ENCODE measurements around the gene PRDM13. TPM values are rescaled to one million over a fixed set of nuclear protein-coding genes. Genes with fewer than 3 reads are reported as not detected.
"Not testable (repeated sequence)": the region's sequence is repeated elsewhere in the genome, so short reads cannot be mapped to it uniquely, and the experiment has no call there.

The PRDM13 gene
- total RNA-seq, 1 experiment from 2014 or later: not detected

DNA sequence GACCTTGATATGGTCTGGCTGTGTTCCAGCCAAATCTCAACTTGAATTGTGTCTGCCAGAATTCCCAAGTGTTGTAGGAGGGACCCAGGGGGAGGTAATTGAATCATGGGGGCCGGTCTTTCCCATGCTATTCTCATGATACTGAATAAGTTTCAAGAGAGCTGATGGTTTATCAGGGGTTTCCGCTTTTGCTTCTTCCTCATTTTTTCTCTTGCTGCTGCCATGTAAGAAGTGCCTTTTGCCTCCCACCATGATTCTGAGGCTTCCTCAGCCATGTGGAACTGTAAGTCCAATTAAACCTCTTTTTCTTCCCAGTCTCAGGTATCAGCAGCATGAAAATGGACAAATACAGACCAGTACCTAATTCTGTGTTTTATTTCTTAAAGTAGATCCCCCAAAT, 15.4 kb downstream of the PRDM13 start:
- H3K4me3 ChIP-seq (replicated peaks in 1 of 2; ENCODE audit: low read depth in 1 of 2, low read length in 2 of 2); DNase-seq (ENCODE audit: low read depth, low spot score); intact Hi-C loops (cut with micrococcal nuclease); H2AFZ ChIP-seq (ENCODE audit: low read depth, low read length, poor library complexity, severe bottlenecking); RAD21 ChIA-PET (ENCODE audit: low non-redundant PET in 1 of 2, low total read pairs in 2 of 2, uncharacterized antibody in 2 of 2, unreplicated experiment in 2 of 2); H3K27me3 ChIP-seq (ENCODE audit: insufficient read depth, low read length); H3K4me2 ChIP-seq (ENCODE audit: low read length); POLR2A ChIA-PET; CTCF ChIA-PET; H3K9me2 ChIP-seq (ENCODE audit: insufficient read depth); H3K36me3 ChIP-seq (ENCODE audit: control insufficient read depth in 1 of 2, insufficient read depth in 2 of 2, low read length in 2 of 2); H3K9me3 ChIP-seq (ENCODE audit: control insufficient read depth in 1 of 2, insufficient read depth in 1 of 2, low read depth in 1 of 2, low read length in 2 of 2); H3K27ac ChIP-seq (ENCODE audit: low read depth, low read length); H3K4me1 ChIP-seq (ENCODE audit: control insufficient read depth in 1 of 2, insufficient read depth in 2 of 2, low read length in 2 of 2); ATAC-seq; H3K9ac ChIP-seq (ENCODE audit: low read length); H3K79me2 ChIP-seq (ENCODE audit: insufficient read depth, low read length); H4K20me1 ChIP-seq (ENCODE audit: insufficient read depth); BruUV-seq (replicated peaks): not testable (repeated sequence)

DNA sequence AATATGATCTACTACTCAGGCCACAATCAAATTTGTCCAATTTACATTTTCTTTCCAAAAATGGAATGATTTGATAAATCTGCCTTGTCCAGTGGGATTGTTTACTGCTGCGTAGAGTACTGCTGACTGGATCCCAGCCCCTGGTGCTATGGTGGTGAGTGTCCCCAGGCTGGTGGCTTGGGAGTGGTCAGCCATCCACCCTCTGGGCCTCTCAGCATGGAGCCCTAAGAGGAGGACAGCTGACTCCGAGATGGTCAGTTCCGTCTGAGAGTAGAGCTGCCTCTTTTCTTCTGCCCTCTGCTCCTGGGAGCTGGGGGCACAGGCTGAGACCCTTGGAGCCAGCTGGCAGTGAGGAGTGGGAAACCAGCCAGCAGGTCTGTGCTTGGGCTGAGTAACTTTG, 22.7 kb downstream of the PRDM13 start:
- ATAC-seq (no peak), DNase-seq (ENCODE audit: low read depth, low spot score) (no peak)
- BruUV-seq (replicated peaks): no TSS peak
- Histone ChIP-seq H3K4me3 (replicated peaks in 1 of 2; ENCODE audit: low read depth in 1 of 2, low read length in 2 of 2) (no peak overlapping the region), H4K20me1 (ENCODE audit: insufficient read depth) (no peaks in the 10 kb centered on the region), H3K4me1 (ENCODE audit: control insufficient read depth in 1 of 2, insufficient read depth in 2 of 2, low read length in 2 of 2) (no peaks in the 10 kb centered on the region), H3K9me3 (ENCODE audit: control insufficient read depth in 1 of 2, insufficient read depth in 1 of 2, low read depth in 1 of 2, low read length in 2 of 2) (no peaks in the 10 kb centered on the region), H2AFZ (ENCODE audit: low read depth, low read length, poor library complexity, severe bottlenecking) (no peak overlapping the region), H3K9me2 (ENCODE audit: insufficient read depth) (no peaks in the 10 kb centered on the region), H3K9ac (ENCODE audit: low read length) (no peak overlapping the region), H3K4me2 (ENCODE audit: low read length) (no peak overlapping the region), H3K36me3 (ENCODE audit: control insufficient read depth in 1 of 2, insufficient read depth in 2 of 2, low read length in 2 of 2) (no peaks in the 10 kb centered on the region), H3K27me3 (ENCODE audit: insufficient read depth, low read length) (no peaks in the 10 kb centered on the region), H3K27ac (ENCODE audit: low read depth, low read length) (no peak overlapping the region), H3K79me2 (ENCODE audit: insufficient read depth, low read length) (no peaks in the 10 kb centered on the region)
- RAD21 ChIA-PET (ENCODE audit: low non-redundant PET in 1 of 2, low total read pairs in 2 of 2, uncharacterized antibody in 2 of 2, unreplicated experiment in 2 of 2): no interaction called here
- TF ChIP-seq EZH2phosphoT487 (IDR thresholded peaks at IDR 0.05; ENCODE audit: borderline replicate concordance) (no peak), CBX3 (IDR thresholded peaks at IDR 0.05; ENCODE audit: low read depth) (no peak), SP1 (IDR thresholded peaks at IDR 0.05; ENCODE audit: low read depth) (no peak), ZFX (IDR thresholded peaks at IDR 0.05) (no peak), POLR2A (IDR thresholded peaks at IDR 0.05; ENCODE audit: borderline replicate concordance, extremely low read depth, insufficient read depth, insufficient read length) (no peak), YY1 (IDR thresholded peaks at IDR 0.05; ENCODE audit: extremely low read depth, insufficient replicate concordance, low read depth, low read length) (no peak), POLR2AphosphoS5 (IDR thresholded peaks at IDR 0.05; ENCODE audit: low read depth, low read length) (no peak), TCF7L2 (IDR thresholded peaks at IDR 0.05; ENCODE audit: borderline replicate concordance, extremely low read depth, insufficient read depth, insufficient read length) (no peak), SRF (IDR thresholded peaks at IDR 0.05; ENCODE audit: low read depth) (no peak), JUND (IDR thresholded peaks at IDR 0.05) (no peak), CEBPB (IDR thresholded peaks at IDR 0.05; ENCODE audit: low read depth) (no peak)
- TF ChIP-seq, protein P1, sequence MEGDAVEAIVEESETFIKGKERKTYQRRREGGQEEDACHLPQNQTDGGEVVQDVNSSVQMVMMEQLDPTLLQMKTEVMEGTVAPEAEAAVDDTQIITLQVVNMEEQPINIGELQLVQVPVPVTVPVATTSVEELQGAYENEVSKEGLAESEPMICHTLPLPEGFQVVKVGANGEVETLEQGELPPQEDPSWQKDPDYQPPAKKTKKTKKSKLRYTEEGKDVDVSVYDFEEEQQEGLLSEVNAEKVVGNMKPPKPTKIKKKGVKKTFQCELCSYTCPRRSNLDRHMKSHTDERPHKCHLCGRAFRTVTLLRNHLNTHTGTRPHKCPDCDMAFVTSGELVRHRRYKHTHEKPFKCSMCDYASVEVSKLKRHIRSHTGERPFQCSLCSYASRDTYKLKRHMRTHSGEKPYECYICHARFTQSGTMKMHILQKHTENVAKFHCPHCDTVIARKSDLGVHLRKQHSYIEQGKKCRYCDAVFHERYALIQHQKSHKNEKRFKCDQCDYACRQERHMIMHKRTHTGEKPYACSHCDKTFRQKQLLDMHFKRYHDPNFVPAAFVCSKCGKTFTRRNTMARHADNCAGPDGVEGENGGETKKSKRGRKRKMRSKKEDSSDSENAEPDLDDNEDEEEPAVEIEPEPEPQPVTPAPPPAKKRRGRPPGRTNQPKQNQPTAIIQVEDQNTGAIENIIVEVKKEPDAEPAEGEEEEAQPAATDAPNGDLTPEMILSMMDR (IDR thresholded peaks at IDR 0.05 in 2 of 3, conservative IDR thresholded peaks at IDR 0.05 in 1 of 3; ENCODE audit: borderline replicate concordance in 1 of 3, insufficient read depth in 1 of 3, low read depth in 2 of 3, low read length in 2 of 3): no peak
- TF ChIP-seq, protein P2, sequence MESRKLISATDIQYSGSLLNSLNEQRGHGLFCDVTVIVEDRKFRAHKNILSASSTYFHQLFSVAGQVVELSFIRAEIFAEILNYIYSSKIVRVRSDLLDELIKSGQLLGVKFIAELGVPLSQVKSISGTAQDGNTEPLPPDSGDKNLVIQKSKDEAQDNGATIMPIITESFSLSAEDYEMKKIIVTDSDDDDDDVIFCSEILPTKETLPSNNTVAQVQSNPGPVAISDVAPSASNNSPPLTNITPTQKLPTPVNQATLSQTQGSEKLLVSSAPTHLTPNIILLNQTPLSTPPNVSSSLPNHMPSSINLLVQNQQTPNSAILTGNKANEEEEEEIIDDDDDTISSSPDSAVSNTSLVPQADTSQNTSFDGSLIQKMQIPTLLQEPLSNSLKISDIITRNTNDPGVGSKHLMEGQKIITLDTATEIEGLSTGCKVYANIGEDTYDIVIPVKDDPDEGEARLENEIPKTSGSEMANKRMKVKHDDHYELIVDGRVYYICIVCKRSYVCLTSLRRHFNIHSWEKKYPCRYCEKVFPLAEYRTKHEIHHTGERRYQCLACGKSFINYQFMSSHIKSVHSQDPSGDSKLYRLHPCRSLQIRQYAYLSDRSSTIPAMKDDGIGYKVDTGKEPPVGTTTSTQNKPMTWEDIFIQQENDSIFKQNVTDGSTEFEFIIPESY (IDR thresholded peaks at IDR 0.05; ENCODE audit: extremely low read depth, insufficient replicate concordance, low read length): no peak
- POLR2A ChIA-PET: no interaction called here
- intact Hi-C loops (cut with micrococcal nuclease): no loop called here
- CTCF ChIA-PET: no interaction called here
